HG02970 (cell line): ENCODE results near the gene TLE7.

ENCODE experiments used
- ATAC-seq: cut with Tn5 transposase; IDR thresholded peaks from one replicate; pipeline ENCODE4 v1.9.1; 2021; ENCODE audit warnings: mild to moderate bottlenecking, moderate library complexity, moderate number of reproducible peaks; ENCODE audit not compliant: unreplicated experiment, low FRiP score

Gene TLE7

DNA sequence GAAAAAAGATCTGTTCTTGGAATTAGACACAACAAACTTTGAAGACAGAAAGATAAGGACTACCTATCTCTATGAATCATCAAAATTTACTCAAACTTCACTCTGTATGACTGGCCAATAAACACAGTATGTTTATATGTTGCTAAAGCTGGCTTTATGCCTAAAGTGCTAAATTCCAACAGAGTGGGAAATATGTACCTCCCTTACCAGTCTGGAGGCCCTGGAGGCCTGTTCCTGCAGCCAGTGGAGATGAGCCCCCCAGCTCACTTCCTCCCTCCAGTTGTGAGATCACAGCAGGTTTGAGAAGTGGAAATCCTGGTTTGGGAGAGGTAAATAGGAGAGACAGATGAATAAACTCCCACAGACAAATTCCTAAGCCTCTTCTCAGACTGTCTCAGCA lies 11.2 kb upstream of the TLE7 start:
- no peak for ATAC-seq

GRCh38 chr16:71449020-71449419 lies 7.2 kb upstream of the TLE7 start:
- ATAC-seq = no peak

GRCh38 chr16:71448274-71448866 lies 6.5 kb upstream of the TLE7 start:
- ATAC-seq = no peak

DNA sequence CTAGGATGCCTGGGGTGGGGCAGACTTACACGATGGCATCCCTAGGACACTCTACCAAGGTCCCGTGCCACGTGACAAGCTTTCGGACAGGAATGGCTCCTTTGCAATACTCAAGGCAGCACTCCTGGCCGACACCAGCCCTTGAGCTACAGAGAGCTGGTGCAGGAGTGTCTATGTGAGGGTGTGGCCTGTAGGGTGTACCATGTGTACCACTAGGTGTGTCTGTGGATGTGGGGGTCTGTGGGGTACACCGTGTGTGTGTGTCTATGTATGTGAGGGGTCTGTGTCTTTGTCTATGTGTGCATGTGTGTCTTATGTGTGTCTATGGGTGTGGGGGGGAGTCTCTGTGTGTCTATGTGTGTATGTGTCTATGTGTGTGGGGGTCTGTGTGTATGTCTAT lies 1.9 kb upstream of the TLE7 start:
- no peak for ATAC-seq

DNA sequence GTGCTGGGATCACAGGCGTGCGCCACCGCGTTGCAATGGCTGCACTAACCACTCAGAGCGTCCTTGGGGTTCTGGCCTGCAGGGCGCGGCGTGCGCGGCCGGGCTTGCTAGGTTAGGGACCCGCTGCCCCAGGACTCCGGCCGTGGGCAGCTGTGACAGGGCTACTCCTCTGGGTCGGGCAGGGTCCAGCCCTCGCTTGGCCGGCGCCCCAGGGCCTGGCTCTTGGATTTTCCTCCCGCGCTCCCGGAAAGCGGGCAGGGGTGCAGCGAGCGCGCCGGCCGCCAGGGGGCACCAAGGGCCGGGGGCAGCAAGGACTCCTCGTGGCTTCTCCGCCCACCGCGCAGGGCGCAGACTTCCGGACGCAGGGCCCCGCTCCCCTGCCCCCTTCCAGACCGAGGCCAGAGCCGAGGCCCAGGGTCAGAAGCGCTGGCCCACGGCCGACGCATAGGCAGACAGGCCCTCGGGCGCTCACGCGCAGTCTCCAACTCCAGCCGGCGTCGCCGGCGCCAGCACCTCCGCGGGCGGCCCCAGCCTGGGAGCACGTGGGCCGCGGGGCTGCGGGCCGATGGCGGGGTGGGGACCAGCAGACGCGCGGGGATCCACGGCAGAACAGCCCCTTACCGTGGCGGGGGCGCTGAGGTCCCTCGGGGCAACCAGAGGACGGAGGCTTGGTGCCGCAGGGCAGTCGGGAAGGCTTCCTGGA lies 355 bp downstream of the TLE7 start:
- ATAC-seq = no peak

- no peak for ATAC-seq
Observed at GRCh38 chr16:71440669-71441347, 1.0 kb downstream of the TLE7 start.

DNA sequence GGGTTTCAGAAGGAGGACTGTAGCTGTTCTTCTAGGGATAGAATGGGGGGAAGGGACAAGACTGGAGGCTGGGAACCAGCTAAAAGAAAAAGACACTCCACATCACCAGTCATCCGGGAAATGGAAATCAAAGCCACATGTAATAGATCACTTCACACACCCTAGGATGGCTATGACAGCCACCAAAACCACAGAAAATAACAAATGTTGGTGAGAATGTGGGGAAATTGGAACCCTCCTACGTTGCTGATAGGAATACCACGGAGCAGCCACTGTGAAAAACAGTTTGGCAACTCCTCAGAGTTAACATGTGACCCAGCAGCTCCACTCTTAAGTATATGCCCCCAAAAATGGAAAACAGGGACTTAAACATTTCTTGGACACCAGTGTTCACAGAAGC lies 2.3 kb downstream of the TLE7 start:
- ATAC-seq = no peak

GRCh38 chr16:71436473-71436872 lies 5.4 kb downstream of the TLE7 start:
- no peak for ATAC-seq

DNA sequence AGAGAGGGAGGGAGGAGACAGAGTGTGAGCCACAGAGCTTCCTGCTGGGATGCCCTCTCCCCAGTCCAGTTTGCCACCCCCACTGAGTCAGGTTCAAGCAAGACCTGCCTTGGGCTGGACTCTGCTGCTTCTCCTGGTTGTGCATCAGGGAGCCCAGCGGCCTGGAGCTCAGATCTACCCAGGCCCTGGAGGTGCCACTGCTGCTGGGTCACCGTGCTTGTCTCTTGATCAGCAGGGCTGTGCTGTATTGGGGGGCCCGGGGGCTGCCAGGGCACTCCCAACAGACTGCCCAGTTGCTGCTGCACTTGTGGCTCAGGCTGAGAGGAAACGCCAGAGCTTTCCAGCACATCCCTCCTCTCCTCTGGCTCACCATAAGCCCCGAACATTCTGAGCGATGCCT lies 8.9 kb downstream of the TLE7 start:
- no peak for ATAC-seq

GRCh38 chr16:71431991-71432390 lies 9.9 kb downstream of the TLE7 start:
- no peak for ATAC-seq

GRCh38 chr16:71431176-71431575 lies 10.7 kb downstream of the TLE7 start:
- no peak for ATAC-seq

- no peak for ATAC-seq
Observed at GRCh38 chr16:71430744-71431143, 11.1 kb downstream of the TLE7 start.

GRCh38 chr16:71429581-71429980 lies 12.3 kb downstream of the TLE7 start:
- ATAC-seq = no peak

- no peak for ATAC-seq
Observed at GRCh38 chr16:71428883-71429282, 13.0 kb downstream of the TLE7 start.

DNA sequence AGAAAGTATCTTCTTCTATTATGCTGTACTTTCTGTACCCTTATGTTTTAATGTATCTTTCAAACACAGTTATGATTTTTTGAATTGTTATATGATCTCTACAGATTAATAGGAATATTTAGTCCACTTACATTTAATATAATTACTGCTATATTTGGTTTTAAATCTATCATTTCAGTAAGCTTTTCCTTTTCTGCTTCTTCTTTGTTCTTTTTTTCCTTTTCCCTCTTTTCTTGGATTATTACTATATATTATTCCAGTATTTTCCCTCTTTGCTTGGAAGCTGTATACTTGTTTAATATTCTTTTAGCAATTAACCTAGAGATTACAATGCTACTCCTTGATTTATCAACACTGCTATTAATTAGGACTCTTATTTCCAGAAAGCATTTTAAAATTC lies 13.5 kb downstream of the TLE7 start:
- no peak for ATAC-seq

GRCh38 chr16:71426880-71427615 lies 14.8 kb downstream of the TLE7 start:
- ATAC-seq = no peak

DNA sequence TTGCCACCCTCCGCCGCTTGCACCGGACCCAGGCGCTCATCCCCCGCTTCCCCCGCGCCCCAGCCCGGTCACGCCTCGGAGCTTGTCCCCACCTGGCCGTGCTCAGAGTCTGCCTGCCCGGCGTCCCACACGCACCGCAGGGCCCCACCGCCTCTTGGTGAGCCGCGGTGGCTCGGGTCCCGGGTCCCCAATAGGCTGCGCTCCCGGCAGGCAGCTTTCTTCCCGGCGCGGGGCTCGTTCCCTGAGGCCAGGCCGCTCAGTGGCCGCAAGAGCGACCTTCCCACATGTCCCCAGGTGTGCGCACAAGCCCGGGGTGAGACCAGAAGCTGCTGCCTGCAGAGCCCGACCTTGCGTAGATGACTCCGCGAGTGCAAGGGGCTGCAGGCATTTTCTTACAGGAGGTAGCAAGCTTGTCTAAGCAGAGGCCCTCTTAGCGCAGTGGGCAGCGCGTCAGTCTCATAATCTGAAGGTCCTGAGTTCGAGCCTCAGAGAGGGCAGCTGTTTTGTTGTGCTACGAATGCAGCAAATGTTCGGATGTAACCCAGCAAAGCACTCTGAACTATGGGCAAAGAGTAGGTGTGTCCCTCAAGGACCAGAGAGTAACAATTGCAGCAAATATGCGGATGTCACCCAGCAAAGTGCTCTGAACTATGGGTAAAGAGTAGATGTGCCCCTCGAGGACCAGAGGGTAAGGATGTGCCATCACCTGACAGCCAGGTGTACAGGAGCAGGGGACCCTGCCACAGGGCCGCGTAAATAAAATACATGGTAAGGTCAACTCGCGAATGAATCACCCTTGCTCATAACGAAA lies 15.6 kb downstream of the TLE7 start:
- ATAC-seq = no peak

GRCh38 chr16:71425746-71426068 lies 16.1 kb downstream of the TLE7 start:
- ATAC-seq = no peak

- ATAC-seq = no peak
Observed at GRCh38 chr16:71424626-71425025, 17.2 kb downstream of the TLE7 start.

DNA sequence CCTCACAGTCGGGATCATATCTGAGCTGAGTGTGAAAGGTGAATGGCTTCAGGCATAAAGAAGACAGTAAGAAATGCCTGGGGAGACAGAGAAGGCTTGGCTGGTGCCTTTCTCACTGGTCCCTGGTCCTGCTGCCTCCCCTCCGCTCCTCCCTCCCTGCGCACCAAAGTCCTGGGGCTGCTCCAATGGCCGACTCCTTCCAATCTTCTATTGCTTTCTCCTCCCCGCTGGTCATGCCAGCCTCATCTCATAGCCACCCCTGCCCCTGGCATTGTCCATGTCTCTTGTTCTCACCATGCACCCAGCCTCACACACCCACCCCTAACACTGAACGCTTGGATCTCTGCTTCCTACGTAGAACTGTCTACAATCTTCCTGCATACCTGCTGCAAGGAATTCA lies 18.0 kb downstream of the TLE7 start:
- no peak for ATAC-seq

- no peak for ATAC-seq
Observed at GRCh38 chr16:71423016-71423415, 18.8 kb downstream of the TLE7 start.
